ENCODE data around the gene ART4. TPM values are rescaled to one million over a fixed set of nuclear protein-coding genes. Genes with fewer than 3 reads are reported as not detected.

Gene ART4
- total and polyA plus RNA-seq, 2 donors (not counting 3 experiments of a cell fraction or from before 2014, with no cell fraction given) = 12.5 to 54.7 TPM

GRCh38 chr12:14842315-14842714 is 1.0 kb downstream of the ART4 start:
- Histone ChIP-seq H3K9me1 (replicated peaks; ENCODE audit: control insufficient read depth, extremely low read depth, insufficient read depth, low read length) (no peaks in the 10 kb centered on the region), H4K20me1 (replicated peaks; ENCODE audit: control insufficient read depth, extremely low read depth, insufficient read depth, low read length) (no peaks in the 10 kb centered on the region), H3K79me2 (ENCODE audit: control insufficient read depth, insufficient read depth, low read length) (peaks cover 18% of the 10 kb centered on the region), H3K4me2 (ENCODE audit: insufficient read depth, low read length) (peak overlapping the region; percentile 98), H3K4me3 (replicated peaks in 1 of 3; ENCODE audit: insufficient read depth in 1 of 3, low read depth in 1 of 3, low read length in 3 of 3) (peak overlapping the region; percentile 22 to 85 (median 49)), H3K36me3 (ENCODE audit: control insufficient read depth in 2 of 2, extremely low read depth in 1 of 2, insufficient read depth in 2 of 2, low read length in 2 of 2) (peaks cover 0 to 6% of the 10 kb centered on the region in 2 experiments), H3K4me1 (ENCODE audit: control insufficient read depth, extremely low read depth, insufficient read depth, low read length) (peaks cover 61% of the 10 kb centered on the region), H3K9ac (replicated peaks; ENCODE audit: extremely low read depth, insufficient read depth, low read length) (peak overlapping the region; percentile 86), H2AFZ (ENCODE audit: low read depth, low read length) (no peak overlapping the region), H3K27me3 (ENCODE audit: control insufficient read depth in 2 of 2, insufficient read depth in 2 of 2, low read length in 2 of 2) (no peaks in the 10 kb centered on the region), H3K27ac (ENCODE audit: insufficient read depth, low read depth, low read length) (peak overlapping the region; percentile 60), H3K9me3 (replicated peaks; ENCODE audit: control insufficient read depth, insufficient read depth, low read length) (no peaks in the 10 kb centered on the region)
- no TSS peak for BruUV-seq (replicated peaks)
- CTCF ChIA-PET = interaction anchor here (2.4 to 3.1 kb wide), 2 partner anchors 31 to 153 kb away, joined by 14 to 17 read pairs; no protein-coding TSS in a partner anchor
- FAIRE-seq (no peak), DNase-seq (ENCODE audit: low read depth, low spot score) (no peak)
- intact Hi-C loops (cut with micrococcal nuclease) (no loop called here), dilution Hi-C loops (cut with MboI; ENCODE audit: extremely low pct_ligation_motif_present, low sequenced_read_pairs) (no loop called here)
- POLR2A ChIA-PET = no interaction called here
- no peak for TF ChIP-seq GATA2 (IDR thresholded peaks at IDR 0.05; ENCODE audit: insufficient read depth, insufficient read length, low read depth, low read length)
- TF ChIP-seq EZH2 (IDR thresholded peaks at IDR 0.05; ENCODE audit: borderline replicate concordance, low read depth, low read length, severe bottlenecking) = no peak
- TF ChIP-seq JUN (IDR thresholded peaks at IDR 0.05; ENCODE audit: borderline replicate concordance, insufficient read depth, insufficient read length, low read depth) = no peak
- TF ChIP-seq MYC (IDR thresholded peaks at IDR 0.05; ENCODE audit: low read depth, low read length) = no peak
- no peak for TF ChIP-seq POLR2AphosphoS5 (IDR thresholded peaks at IDR 0.05; ENCODE audit: insufficient read depth, low read depth, low read length)
- no peak for TF ChIP-seq POLR2A (IDR thresholded peaks at IDR 0.05; ENCODE audit: low read depth, low read length)
- TF ChIP-seq FOS (IDR thresholded peaks at IDR 0.05; ENCODE audit: borderline replicate concordance, insufficient read depth, low read length) = no peak
- no peak for TF ChIP-seq CTCF (IDR thresholded peaks at IDR 0.05; ENCODE audit: extremely low read depth in 1 of 2, insufficient read depth in 1 of 2, low read depth in 1 of 2, low read length in 2 of 2)
- TF ChIP-seq, protein P1, sequence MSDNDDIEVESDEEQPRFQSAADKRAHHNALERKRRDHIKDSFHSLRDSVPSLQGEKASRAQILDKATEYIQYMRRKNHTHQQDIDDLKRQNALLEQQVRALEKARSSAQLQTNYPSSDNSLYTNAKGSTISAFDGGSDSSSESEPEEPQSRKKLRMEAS (IDR thresholded peaks at IDR 0.05; ENCODE audit: insufficient read depth, insufficient read length) = no peak
